Lower leg skin (tissue), 3 donors: ENCODE results near the gene FLT1.

Experiments
- CTCF ChIP-seq, 3 donors: fragments of 450-650 bp; IDR thresholded peaks; one replicate each; pipeline ENCODE4 v1.5.1; 2016; ENCODE audit warnings: antibody characterized with exemption in 3 of 3, mild to moderate bottlenecking in 3 of 3, moderate library complexity in 2 of 3
- POLR2A ChIP-seq, 2 donors: fragments of 450-650 bp; IDR thresholded peaks; one replicate each; pipeline ENCODE4 v1.6.1; 2016 to 2017; ENCODE audit warnings: antibody characterized with exemption in 2 of 2, mild to moderate bottlenecking in 1 of 2, moderate library complexity in 1 of 2

GRCh38 chr13:28421676-28422410 lies 73.1 kb downstream of the FLT1 start:
- TF ChIP-seq CTCF (IDR thresholded peaks at IDR 0.05), result no peak
- no peak for TF ChIP-seq POLR2A (IDR thresholded peaks at IDR 0.05)
